HFF-Myc (cell line): ENCODE measurements around the gene NBPF26.
A peak's percentile ranks its signal among the peaks of the same experiment; 100 is the strongest.
"Not testable (repeated sequence)": the region's sequence is repeated elsewhere in the genome, so short reads cannot be mapped to it uniquely, and the experiment has no call there.

ENCODE experiments used
- DNase-seq: peaks from one replicate; pipeline ENCODE4 v3.0.0-alpha.2; 2011; ENCODE audit warnings: low read depth; ENCODE audit errors: extremely low read depth
- H3K4me3 ChIP-seq: replicated peaks from 2 replicates; pipeline ENCODE4 v1.5.1; 2011; ENCODE audit warnings: low read depth, mild to moderate bottlenecking, control low read depth, low read length
- CTCF ChIP-seq: IDR thresholded peaks from 2 replicates; pipeline ENCODE4 v1.5.1; 2012; ENCODE audit warnings: mild to moderate bottlenecking, low read depth, low read length, control low read depth; ENCODE audit errors: missing control alignments

The NBPF26 gene

GRCh38 chr1:120844186-120844944, 120.6 kb downstream of the NBPF26 start:
- peak; percentile 47 for DNase-seq
- H3K4me3 ChIP-seq, result peak overlapping the region; percentile 43

DNA sequence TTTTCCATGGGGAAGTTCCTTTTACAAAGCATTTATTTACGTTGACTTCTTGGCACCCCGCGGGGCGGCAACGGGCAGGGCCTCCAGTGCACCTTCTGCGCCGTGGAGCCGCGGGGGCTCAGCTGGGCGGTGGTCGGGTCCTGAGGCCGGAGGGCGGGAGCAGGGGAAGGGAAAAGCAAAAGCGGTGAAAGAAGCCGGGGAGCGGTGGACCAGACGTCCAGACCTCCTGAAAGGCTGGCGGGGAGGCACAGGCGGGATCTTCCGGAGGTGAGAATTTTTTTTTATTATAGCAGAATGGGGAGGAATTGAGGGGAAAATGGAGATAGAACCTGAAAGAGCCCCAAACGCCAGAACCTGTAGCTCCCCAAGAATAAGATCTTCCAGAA, 121.2 kb downstream of the NBPF26 start:
- DNase-seq, result not testable (repeated sequence)
- peak overlapping the region; percentile 43 for H3K4me3 ChIP-seq

More at GRCh38 chr1:120844186-120844944, 120.6 kb downstream of the NBPF26 start:
- peak; percentile 18 for TF ChIP-seq CTCF

GRCh38 chr1:120849400-120850286, 125.9 kb downstream of the NBPF26 start:
- H3K4me3 ChIP-seq, result not testable (repeated sequence)

GRCh38 chr1:120850287-120850536, 126.5 kb downstream of the NBPF26 start:
- H3K4me3 ChIP-seq, DNase-seq: not testable (repeated sequence)

More at GRCh38 chr1:120849400-120850286, 125.9 kb downstream of the NBPF26 start:
- not testable (repeated sequence) for DNase-seq

DNA sequence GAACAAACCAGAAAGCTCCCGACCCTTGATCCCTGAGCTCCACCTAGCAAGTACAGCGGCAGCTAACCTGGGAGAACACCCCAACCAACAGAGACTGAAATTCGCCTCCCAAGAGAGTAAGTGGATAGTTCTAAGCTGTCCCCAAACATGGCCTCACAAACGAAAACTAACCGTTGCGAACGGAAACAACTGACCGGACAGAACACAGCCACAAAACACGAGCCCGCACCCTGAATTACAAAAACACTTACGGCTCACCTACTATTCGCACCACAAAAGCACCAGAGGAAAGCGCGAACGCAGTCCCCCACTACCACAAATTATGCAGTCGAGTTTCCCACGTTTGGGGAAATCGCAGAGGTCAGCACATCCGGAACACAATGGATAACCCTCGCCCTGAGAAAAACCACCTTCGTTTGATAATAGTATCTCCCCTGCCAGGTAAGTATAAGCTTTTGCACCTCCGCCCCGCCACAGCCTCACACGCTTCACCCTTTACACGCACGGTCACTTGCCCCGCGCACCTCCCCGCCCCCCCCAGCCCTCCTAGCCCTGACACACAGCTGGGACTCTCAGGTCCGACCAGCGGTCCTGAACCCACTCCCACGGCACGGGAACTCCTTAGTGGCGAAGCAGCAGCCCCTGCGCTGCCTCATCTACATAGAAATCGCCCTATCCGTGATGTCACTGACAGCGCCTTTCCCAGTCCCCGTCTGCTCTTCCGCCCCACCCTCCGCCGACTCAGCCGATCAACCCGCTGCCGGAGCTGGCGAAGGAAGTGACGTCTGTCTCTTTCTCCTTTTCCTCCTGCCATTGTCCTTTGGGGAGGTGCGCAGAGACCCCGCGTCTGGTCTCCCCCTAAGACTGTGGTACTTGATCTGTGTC, 127.0 kb downstream of the NBPF26 start:
- H3K4me3 ChIP-seq, result not testable (repeated sequence)
- DNase-seq, result peak; percentile 85

GRCh38 chr1:120858144-120858543, 134.4 kb downstream of the NBPF26 start:
- not testable (repeated sequence) for H3K4me3 ChIP-seq, DNase-seq

GRCh38 chr1:120859615-120860234, 136.0 kb downstream of the NBPF26 start:
- H3K4me3 ChIP-seq, DNase-seq: not testable (repeated sequence)

- not testable (repeated sequence) for DNase-seq, H3K4me3 ChIP-seq
Measured at GRCh38 chr1:120878206-120878605, 154.5 kb downstream of the NBPF26 start.

DNA sequence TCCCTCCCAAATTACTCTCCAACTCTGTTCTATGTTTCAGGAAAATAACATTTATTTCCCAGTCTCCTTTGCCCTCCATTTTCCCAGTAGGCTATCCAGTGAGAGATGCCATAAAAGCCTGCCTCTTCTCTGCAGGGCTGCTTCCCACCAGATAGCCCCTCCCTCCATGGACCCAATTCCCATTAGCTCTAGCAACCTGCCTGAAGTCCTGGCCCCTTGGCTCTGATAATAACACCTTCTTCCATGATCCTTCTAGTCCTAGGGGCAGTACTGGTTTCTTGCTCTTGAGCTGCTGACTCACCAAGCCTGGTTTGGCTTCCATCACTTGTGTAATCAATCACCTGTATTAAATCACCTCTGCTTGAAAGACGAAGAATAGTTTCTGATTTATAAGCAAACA, 156.3 kb downstream of the NBPF26 start:
- H3K4me3 ChIP-seq, DNase-seq: not testable (repeated sequence)

DNA sequence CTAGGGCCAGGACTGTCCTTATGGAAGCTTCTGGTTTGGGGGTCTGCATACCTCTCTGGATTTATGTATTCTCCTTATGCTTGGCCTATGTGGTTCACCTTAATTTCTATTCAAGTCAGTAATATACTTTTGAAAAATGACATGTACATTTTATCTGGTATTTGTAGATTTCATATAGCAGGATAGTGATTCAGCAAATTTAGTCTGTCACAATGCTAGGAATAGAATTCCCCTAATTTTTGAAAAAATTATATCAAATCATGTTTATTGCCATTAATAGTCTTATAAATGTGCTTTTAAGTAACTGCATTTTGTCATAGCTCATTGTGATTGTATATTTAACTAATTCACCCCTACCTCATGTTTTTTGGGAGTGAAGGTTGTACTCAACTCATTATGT, 158.2 kb downstream of the NBPF26 start:
- DNase-seq, H3K4me3 ChIP-seq: not testable (repeated sequence)
